ENCODE data around the gene INPP5A. TPM values are rescaled to one million over a fixed set of nuclear protein-coding genes. Genes with fewer than 3 reads are reported as not detected.

Gene INPP5A
- total RNA-seq, 1 experiment from 2014 or later: 12.3 TPM

GRCh38 chr10:132684164-132684891 is 146.7 kb downstream of the INPP5A start:
- DNase-seq (ENCODE audit: low read depth, low spot score) (no peak), ATAC-seq (no peak)
- BruUV-seq (replicated peaks): no TSS peak
- ChIA-PET RAD21 (ENCODE audit: low non-redundant PET in 1 of 2, low total read pairs in 2 of 2, uncharacterized antibody in 2 of 2, unreplicated experiment in 2 of 2) (no interaction called here), POLR2A (no interaction called here), CTCF (no interaction called here)
- Histone ChIP-seq H3K4me2 (ENCODE audit: low read length) (no peak overlapping the region), H3K9ac (ENCODE audit: low read length) (no peak overlapping the region), H3K27me3 (ENCODE audit: insufficient read depth, low read length) (no peaks in the 10 kb centered on the region), H3K36me3 (ENCODE audit: control insufficient read depth in 1 of 2, insufficient read depth in 2 of 2, low read length in 2 of 2) (no peaks in the 10 kb centered on the region), H3K9me3 (ENCODE audit: control insufficient read depth in 1 of 2, insufficient read depth in 1 of 2, low read depth in 1 of 2, low read length in 2 of 2) (no peaks in the 10 kb centered on the region), H3K27ac (ENCODE audit: low read depth, low read length) (no peak overlapping the region), H2AFZ (ENCODE audit: low read depth, low read length, poor library complexity, severe bottlenecking) (no peak overlapping the region), H3K4me1 (ENCODE audit: control insufficient read depth in 1 of 2, insufficient read depth in 2 of 2, low read length in 2 of 2) (peaks cover 0 to 4% of the 10 kb centered on the region in 2 experiments; a peak in 1 of 4 replicates), H4K20me1 (ENCODE audit: insufficient read depth) (no peaks in the 10 kb centered on the region), H3K79me2 (ENCODE audit: insufficient read depth, low read length) (no peaks in the 10 kb centered on the region), H3K9me2 (ENCODE audit: insufficient read depth) (no peaks in the 10 kb centered on the region), H3K4me3 (replicated peaks in 1 of 2; ENCODE audit: low read depth in 1 of 2, low read length in 2 of 2) (no peak overlapping the region)
- intact Hi-C loops (cut with micrococcal nuclease): no loop called here
- TF ChIP-seq ELF1 (IDR thresholded peaks at IDR 0.05; ENCODE audit: borderline replicate concordance, low read depth): no peak
- no peak for TF ChIP-seq FOSL1 (IDR thresholded peaks at IDR 0.05; ENCODE audit: low read depth)
- no peak for TF ChIP-seq MAX (IDR thresholded peaks at IDR 0.05)
- no peak for TF ChIP-seq SIN3A (IDR thresholded peaks at IDR 0.05; ENCODE audit: low read depth)
- TF ChIP-seq SRF (IDR thresholded peaks at IDR 0.05; ENCODE audit: low read depth): no peak
- no peak for TF ChIP-seq SP1 (IDR thresholded peaks at IDR 0.05; ENCODE audit: low read depth)
- TF ChIP-seq JUND (IDR thresholded peaks at IDR 0.05): no peak
- TF ChIP-seq CTCF (IDR thresholded peaks at IDR 0.05 in 2 of 3, conservative IDR thresholded peaks at IDR 0.05 in 1 of 3; ENCODE audit: borderline replicate concordance in 1 of 3, insufficient read depth in 1 of 3, low read depth in 2 of 3, low read length in 2 of 3): no peak
- no peak for TF ChIP-seq YY1 (IDR thresholded peaks at IDR 0.05; ENCODE audit: extremely low read depth, insufficient replicate concordance, low read depth, low read length)
- TF ChIP-seq ZNF274 (IDR thresholded peaks at IDR 0.05; ENCODE audit: low read depth, low read length): no peak
- TF ChIP-seq ZBTB33 (IDR thresholded peaks at IDR 0.05; ENCODE audit: extremely low read depth, insufficient replicate concordance, low read length): no peak
- no peak for TF ChIP-seq POLR2A (IDR thresholded peaks at IDR 0.05; ENCODE audit: borderline replicate concordance, extremely low read depth, insufficient read depth, insufficient read length)
- TF ChIP-seq CEBPB (IDR thresholded peaks at IDR 0.05; ENCODE audit: low read depth): no peak
- TF ChIP-seq POLR2AphosphoS5 (IDR thresholded peaks at IDR 0.05; ENCODE audit: low read depth, low read length): no peak
- no peak for TF ChIP-seq EZH2 (IDR thresholded peaks at IDR 0.05)
- no peak for TF ChIP-seq EZH2phosphoT487 (IDR thresholded peaks at IDR 0.05; ENCODE audit: borderline replicate concordance)
- TF ChIP-seq CBX3 (IDR thresholded peaks at IDR 0.05; ENCODE audit: low read depth): no peak
